Left forelimb (tissue), 1 donor: Measurements from ENCODE around the gene RAB1A.

Experiments
- DNase-seq: peaks from one replicate; pipeline ENCODE4 v3.0.0-alpha.2; 2018; ENCODE audit warnings: low spot score

RAB1A gene

GRCh38 chr2:65061146-65061909 is 68.6 kb downstream of the RAB1A start:
- DNase-seq: no peak

GRCh38 chr2:65059071-65059470 is 70.8 kb downstream of the RAB1A start:
- DNase-seq: no peak

- no peak for DNase-seq
Observed at GRCh38 chr2:65057391-65058052, 72.4 kb downstream of the RAB1A start.

- DNase-seq: no peak
Observed at GRCh38 chr2:65057054-65057375, 72.9 kb downstream of the RAB1A start.

- peak; percentile 95 for DNase-seq
Observed at GRCh38 chr2:65056215-65057053, 73.5 kb downstream of the RAB1A start, which contains the start of gene CEP68. Gene CEP68 (plus strand): TSS chr2:65056416. CDS start chr2:65069445, 13,029 bp downstream.

GRCh38 chr2:65055422-65056214 is 74.3 kb downstream of the RAB1A start:
- DNase-seq: no peak

- DNase-seq: no peak
Observed at GRCh38 chr2:65054749-65055421, 75.0 kb downstream of the RAB1A start.

- no peak for DNase-seq
Observed at GRCh38 chr2:65053199-65053598, 76.7 kb downstream of the RAB1A start.

- no peak for DNase-seq
Observed at GRCh38 chr2:65050931-65051330, 79.0 kb downstream of the RAB1A start.

- no peak for DNase-seq
Observed at GRCh38 chr2:65049010-65049639, 80.8 kb downstream of the RAB1A start.

GRCh38 chr2:65046633-65047407 is 83.1 kb downstream of the RAB1A start:
- no peak for DNase-seq

- DNase-seq: no peak
Observed at GRCh38 chr2:65045651-65046050, 84.3 kb downstream of the RAB1A start.

GRCh38 chr2:65044097-65044735 is 85.7 kb downstream of the RAB1A start:
- no peak for DNase-seq

GRCh38 chr2:65043001-65043400 is 86.9 kb downstream of the RAB1A start:
- no peak for DNase-seq

GRCh38 chr2:65040400-65041261 is 89.3 kb downstream of the RAB1A start:
- peak; percentile 82 for DNase-seq

- DNase-seq: no peak
Observed at GRCh38 chr2:65039640-65040039, 90.3 kb downstream of the RAB1A start.

- DNase-seq: no peak
Observed at GRCh38 chr2:65037178-65037577, 92.7 kb downstream of the RAB1A start.
